Peyer's patch (tissue), 4 donors: ENCODE data around the gene CYP8B1. TPM values are rescaled to one million over a fixed set of nuclear protein-coding genes. Genes with fewer than 3 reads are reported as not detected.

ENCODE experiments used
- DNase-seq, 3 donors: peaks; one replicate each; pipeline ENCODE4 v3.0.0-alpha.2; 2017 to 2019
- H3K27ac ChIP-seq, 4 donors: fragments of 200-600 bp; sonication (generic); one replicate each; pipeline ENCODE4 v1.5.1; 2016 to 2019
- H3K27me3 ChIP-seq, 2 donors: fragments of 200-600 bp; sonication (generic); one replicate each; pipeline ENCODE4 v1.5.1; 2019
- H3K36me3 ChIP-seq, 3 donors: fragments of 200-600 bp; sonication (generic); one replicate each; pipeline ENCODE4 v1.5.1; 2016 to 2019
- H3K4me1 ChIP-seq, 4 donors: fragments of 200-600 bp; sonication (generic); one replicate each; pipeline ENCODE4 v1.5.1; 2016 to 2019
- H3K4me3 ChIP-seq, 4 donors: fragments of 200-600 bp; sonication (generic); 1 replicate in 3 of 4; 2 replicates in 1 of 4; pipeline ENCODE4 v1.5.1; 2016 to 2019; ENCODE audit warnings: mild to moderate bottlenecking in 1 of 4
- H3K9me3 ChIP-seq, 4 donors: fragments of 200-600 bp; sonication (generic); one replicate each; pipeline ENCODE4 v1.5.1; 2016 to 2019; ENCODE audit warnings: mild to moderate bottlenecking in 1 of 4
- POLR2A ChIP-seq, 2 donors: fragments of 450-650 bp; IDR thresholded peaks; one replicate each; pipeline ENCODE4 v1.5.1; 2017; ENCODE audit warnings: antibody characterized with exemption in 2 of 2, mild to moderate bottlenecking in 2 of 2, moderate library complexity in 2 of 2
- total RNA-seq, 4 donors: library from RNA; depleted of rRNA; stranded (reverse); fragments of >200 nt; gene quantifications; one replicate each; pipeline ENCODE4 v1.1.0, GENCODE V29; 2016
- TF ChIP-seq, protein P1 (sequence below), 6 experiments: fragments of 450-650 bp in 4 of 6; fragments of 200-600 bp in 2 of 6; sonication (generic) in 1 of 6; IDR thresholded peaks; one replicate each; pipeline ENCODE4 v1.5.1; 2017 to 2019; ENCODE audit warnings: antibody characterized with exemption in 6 of 6, mild to moderate bottlenecking in 3 of 6, moderate library complexity in 1 of 6

CYP8B1 gene, protein sequence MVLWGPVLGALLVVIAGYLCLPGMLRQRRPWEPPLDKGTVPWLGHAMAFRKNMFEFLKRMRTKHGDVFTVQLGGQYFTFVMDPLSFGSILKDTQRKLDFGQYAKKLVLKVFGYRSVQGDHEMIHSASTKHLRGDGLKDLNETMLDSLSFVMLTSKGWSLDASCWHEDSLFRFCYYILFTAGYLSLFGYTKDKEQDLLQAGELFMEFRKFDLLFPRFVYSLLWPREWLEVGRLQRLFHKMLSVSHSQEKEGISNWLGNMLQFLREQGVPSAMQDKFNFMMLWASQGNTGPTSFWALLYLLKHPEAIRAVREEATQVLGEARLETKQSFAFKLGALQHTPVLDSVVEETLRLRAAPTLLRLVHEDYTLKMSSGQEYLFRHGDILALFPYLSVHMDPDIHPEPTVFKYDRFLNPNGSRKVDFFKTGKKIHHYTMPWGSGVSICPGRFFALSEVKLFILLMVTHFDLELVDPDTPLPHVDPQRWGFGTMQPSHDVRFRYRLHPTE
- not detected for total RNA-seq

DNA sequence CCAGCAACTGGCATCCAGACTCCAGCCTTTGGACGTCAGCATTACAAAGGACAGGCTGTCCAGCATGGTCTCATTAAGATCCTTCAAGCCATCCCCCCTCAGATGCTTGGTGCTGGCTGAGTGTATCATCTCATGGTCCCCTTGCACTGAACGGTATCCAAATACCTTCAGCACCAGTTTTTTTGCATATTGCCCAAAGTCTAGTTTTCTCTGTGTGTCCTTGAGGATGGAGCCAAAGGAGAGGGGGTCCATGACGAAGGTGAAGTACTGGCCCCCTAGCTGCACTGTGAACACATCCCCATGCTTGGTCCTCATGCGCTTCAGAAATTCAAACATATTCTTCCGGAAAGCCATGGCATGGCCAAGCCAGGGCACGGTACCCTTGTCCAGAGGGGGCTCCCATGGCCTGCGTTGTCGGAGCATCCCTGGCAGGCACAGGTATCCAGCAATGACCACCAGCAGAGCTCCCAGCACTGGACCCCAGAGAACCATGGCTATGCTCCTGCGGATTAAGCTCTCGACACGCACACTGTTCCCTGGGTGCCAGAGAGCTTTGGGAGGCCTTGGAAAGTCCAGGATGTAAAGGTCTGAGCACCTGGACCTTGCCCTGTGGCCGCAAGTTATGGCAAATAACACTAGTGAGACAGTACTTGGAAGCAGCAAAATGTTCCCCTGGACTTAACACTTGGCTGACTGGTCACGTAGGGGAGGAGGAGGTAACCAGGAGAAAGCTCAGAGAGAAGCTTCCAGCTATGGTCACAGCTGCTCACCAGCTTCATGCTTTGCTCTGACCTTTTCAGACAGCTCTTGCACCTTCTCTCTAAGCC lies at the start of gene CYP8B1:
Gene CYP8B1 (minus strand): TSS at position 555 of the 827 bp plus-strand sequence. CDS start 63 bp downstream, at position 492.
- H3K27me3 ChIP-seq: no peaks in the 10 kb centered on the region
- H3K36me3 ChIP-seq: no peaks in the 10 kb centered on the region
- no peak for DNase-seq
- H3K4me1 ChIP-seq: no peaks in the 10 kb centered on the region
- TF ChIP-seq, protein P1, sequence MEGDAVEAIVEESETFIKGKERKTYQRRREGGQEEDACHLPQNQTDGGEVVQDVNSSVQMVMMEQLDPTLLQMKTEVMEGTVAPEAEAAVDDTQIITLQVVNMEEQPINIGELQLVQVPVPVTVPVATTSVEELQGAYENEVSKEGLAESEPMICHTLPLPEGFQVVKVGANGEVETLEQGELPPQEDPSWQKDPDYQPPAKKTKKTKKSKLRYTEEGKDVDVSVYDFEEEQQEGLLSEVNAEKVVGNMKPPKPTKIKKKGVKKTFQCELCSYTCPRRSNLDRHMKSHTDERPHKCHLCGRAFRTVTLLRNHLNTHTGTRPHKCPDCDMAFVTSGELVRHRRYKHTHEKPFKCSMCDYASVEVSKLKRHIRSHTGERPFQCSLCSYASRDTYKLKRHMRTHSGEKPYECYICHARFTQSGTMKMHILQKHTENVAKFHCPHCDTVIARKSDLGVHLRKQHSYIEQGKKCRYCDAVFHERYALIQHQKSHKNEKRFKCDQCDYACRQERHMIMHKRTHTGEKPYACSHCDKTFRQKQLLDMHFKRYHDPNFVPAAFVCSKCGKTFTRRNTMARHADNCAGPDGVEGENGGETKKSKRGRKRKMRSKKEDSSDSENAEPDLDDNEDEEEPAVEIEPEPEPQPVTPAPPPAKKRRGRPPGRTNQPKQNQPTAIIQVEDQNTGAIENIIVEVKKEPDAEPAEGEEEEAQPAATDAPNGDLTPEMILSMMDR (IDR thresholded peaks at IDR 0.05): no peak
- TF ChIP-seq POLR2A (IDR thresholded peaks at IDR 0.05): no peak
- peak within 1 kb of the TSS in 1 of 4 donors; percentile 7 for H3K4me3 ChIP-seq
- H3K9me3 ChIP-seq: no peaks in the 10 kb centered on the region
- no peak within 1 kb of the TSS for H3K27ac ChIP-seq

DNA sequence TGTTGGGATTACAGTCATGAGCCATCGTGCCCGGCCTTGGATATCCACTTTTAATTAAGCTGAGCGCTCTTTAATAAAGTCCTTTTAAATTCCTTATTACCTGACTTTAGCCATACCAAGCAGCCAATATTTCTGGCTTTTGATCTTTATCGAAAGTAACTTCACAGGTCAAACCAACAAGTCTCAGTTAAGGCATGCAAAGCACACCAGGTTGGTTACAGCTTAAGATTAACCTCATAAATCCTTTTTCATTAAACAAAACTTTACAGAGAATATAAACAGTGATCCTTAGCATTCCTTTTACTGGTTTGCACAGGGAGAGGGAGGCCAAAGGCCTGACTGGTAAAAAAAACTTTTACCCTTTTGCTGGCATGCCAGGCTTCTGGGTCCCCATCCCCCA lies 47.9 kb upstream of the CYP8B1 start:
- no peak for DNase-seq
- Histone ChIP-seq H3K27ac (no peak overlapping the region), H3K36me3 (no peaks in the 10 kb centered on the region), H3K27me3 (no peaks in the 10 kb centered on the region), H3K4me1 (no peaks in the 10 kb centered on the region), H3K9me3 (no peaks in the 10 kb centered on the region), H3K4me3 (no peak overlapping the region)
- TF ChIP-seq, protein P1 (IDR thresholded peaks at IDR 0.05): no peak
- no peak for TF ChIP-seq POLR2A (IDR thresholded peaks at IDR 0.05)

DNA sequence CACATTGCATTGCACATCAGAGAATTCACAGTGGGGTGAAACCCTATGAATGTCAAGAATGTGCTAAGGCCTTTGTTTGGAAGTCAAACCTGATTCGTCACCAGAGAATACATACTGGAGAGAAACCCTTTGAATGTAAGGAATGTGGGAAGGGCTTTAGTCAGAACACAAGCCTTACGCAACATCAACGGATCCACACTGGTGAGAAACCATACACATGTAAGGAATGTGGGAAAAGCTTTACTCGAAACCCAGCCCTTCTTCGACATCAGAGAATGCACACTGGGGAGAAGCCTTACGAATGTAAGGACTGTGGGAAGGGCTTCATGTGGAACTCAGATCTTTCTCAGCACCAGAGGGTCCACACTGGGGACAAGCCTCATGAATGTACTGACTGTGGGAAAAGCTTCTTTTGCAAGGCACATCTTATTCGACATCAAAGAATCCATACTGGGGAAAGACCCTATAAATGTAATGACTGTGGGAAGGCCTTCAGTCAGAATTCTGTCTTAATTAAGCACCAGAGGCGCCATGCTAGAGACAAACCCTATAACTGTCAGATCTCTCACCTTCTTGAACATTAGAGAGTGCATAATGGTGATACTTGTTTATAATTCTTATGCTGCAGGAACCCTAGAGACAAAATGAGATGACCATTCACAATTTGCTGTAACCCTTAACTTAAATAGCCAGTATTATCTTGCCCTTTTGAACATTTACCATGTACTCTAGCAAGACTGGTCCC lies 39.3 kb upstream of the CYP8B1 start:
- DNase-seq: no peak
- TF ChIP-seq POLR2A (IDR thresholded peaks at IDR 0.05): no peak
- TF ChIP-seq, protein P1 (IDR thresholded peaks at IDR 0.05): no peak
- Histone ChIP-seq H3K27me3 (no peaks in the 10 kb centered on the region), H3K36me3 (peaks cover 0 to 47% (median 0%) of the 10 kb centered on the region in 3 donors), H3K27ac (no peak overlapping the region), H3K4me3 (no peak overlapping the region), H3K4me1 (no peaks in the 10 kb centered on the region), H3K9me3 (peaks cover 0 to 48% (median 5%) of the 10 kb centered on the region in 4 donors)

DNA sequence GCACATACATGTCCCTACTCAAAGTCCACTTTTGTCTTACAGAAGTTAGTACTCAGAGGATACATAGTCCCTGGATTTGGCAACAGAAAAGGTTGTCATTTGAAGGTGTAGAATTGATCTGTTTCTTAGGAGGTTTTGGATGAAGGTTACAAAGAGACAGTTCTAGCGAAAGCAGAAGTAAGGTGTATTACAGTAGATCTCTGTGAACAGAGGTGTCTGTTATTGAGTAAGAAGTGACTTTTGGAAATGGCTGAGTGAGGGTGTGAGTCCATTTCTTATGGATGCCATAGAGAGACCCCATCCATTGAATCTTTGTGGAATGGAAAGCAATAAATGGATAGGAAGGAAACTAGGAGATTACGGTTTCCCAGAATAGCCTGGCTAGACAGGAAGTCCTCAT lies 35.9 kb upstream of the CYP8B1 start:
- TF ChIP-seq, protein P1 (IDR thresholded peaks at IDR 0.05): no peak
- TF ChIP-seq POLR2A (IDR thresholded peaks at IDR 0.05): no peak
- no peak for DNase-seq
- no peaks in the 10 kb centered on the region for H3K27me3 ChIP-seq
- no peak overlapping the region for H3K27ac ChIP-seq
- H3K9me3 ChIP-seq: peaks cover 0 to 43% (median 3%) of the 10 kb centered on the region in 4 donors
- H3K4me1 ChIP-seq: peaks cover 0 to 2% (median 0%) of the 10 kb centered on the region in 4 donors
- peaks cover 0 to 55% (median 0%) of the 10 kb centered on the region in 3 donors for H3K36me3 ChIP-seq
- no peak overlapping the region for H3K4me3 ChIP-seq

DNA sequence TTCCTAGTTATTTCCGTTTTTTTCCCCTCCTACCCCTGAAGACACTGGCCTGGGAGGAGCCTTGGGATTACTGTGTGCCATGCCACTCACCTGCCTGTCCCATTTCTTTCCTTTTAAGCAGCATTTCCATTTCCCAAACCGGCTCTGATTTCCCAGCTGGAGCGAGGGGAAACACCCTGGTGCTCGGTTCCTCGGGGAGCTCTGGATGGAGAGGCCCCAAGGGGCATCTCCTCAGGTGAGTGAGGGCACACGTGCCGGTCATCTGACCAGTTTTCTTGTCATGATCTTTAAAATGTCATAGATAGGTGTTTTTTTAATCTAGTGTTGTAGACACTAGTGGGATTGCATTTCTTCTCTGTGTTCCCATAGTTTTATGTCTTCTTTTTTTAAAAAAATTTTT lies 33.0 kb upstream of the CYP8B1 start:
- H3K9me3 ChIP-seq: peaks cover 0 to 15% (median 0%) of the 10 kb centered on the region in 4 donors
- no peak for DNase-seq
- TF ChIP-seq, protein P1 (IDR thresholded peaks at IDR 0.05): no peak
- no peak for TF ChIP-seq POLR2A (IDR thresholded peaks at IDR 0.05)
- no peaks in the 10 kb centered on the region for H3K27me3 ChIP-seq
- no peak overlapping the region for H3K27ac ChIP-seq
- peaks cover 0 to 38% (median 0%) of the 10 kb centered on the region in 3 donors for H3K36me3 ChIP-seq
- no peak overlapping the region for H3K4me3 ChIP-seq
- H3K4me1 ChIP-seq: peaks cover 0 to 4% (median 0%) of the 10 kb centered on the region in 4 donors
